IMR-90 (cell line): ENCODE measurements around the gene VIPR1. TPM values are rescaled to one million over a fixed set of nuclear protein-coding genes. Genes with fewer than 3 reads are reported as not detected.

Source experiments
- ATAC-seq: fragments of 200-7000 bp; cut with Tn5 transposase; 2 replicates; pipeline ENCODE4 v1.9.1; 2020; ENCODE audit warnings: low read depth, mild to moderate bottlenecking, moderate library complexity
- BruUV-seq: library from RNA; stranded (reverse); fragments of 400-500 nt; replicated peaks from 2 replicates; lab custom pipeline; 2021; lab: Mats Ljungman, UMichigan
- CTCF ChIA-PET: fragments of 300-600 bp; formaldehyde crosslinking; extraction: SDS; loops from one replicate; lab custom pipeline; 2021; ENCODE audit warnings: antibody characterized with exemption; lab: Yijun Ruan, JAX
- POLR2A ChIA-PET: fragments of 300-600 bp; sonication (Branson Sonifier 250); formaldehyde crosslinking; loops from one replicate; lab custom pipeline; 2022; ENCODE audit warnings: antibody characterized with exemption; ENCODE audit not compliant: unreplicated experiment; lab: Charles Lee
- DNase-seq: peaks from one replicate; pipeline ENCODE4 v3.0.0; 2013
- H2AFZ ChIP-seq: replicated peaks from 2 replicates; pipeline ENCODE3; 2013; ENCODE audit warnings: low read length, mild to moderate bottlenecking; ENCODE audit not compliant: poor library complexity
- H2AK5ac ChIP-seq: 2 replicates; pipeline ENCODE4 v1.6.1; 2013; ENCODE audit warnings: low read depth, low read length, inconsistent platforms
- H2AK9ac ChIP-seq: replicated peaks from 2 replicates; pipeline ENCODE3; 2013; ENCODE audit warnings: mild to moderate bottlenecking, low read depth, low read length, moderate library complexity; ENCODE audit not compliant: poor library complexity
- H2BK120ac ChIP-seq: 2 replicates; pipeline ENCODE4 v1.6.1; 2013; ENCODE audit warnings: low read depth, low read length, inconsistent platforms
- H2BK15ac ChIP-seq: 3 replicates; pipeline ENCODE4 v1.6.1; 2013; ENCODE audit warnings: low read depth, low read length, inconsistent platforms
- H2BK20ac ChIP-seq: 2 replicates; pipeline ENCODE4 v1.6.1; 2013; ENCODE audit warnings: low read depth, mild to moderate bottlenecking, inconsistent platforms, low read length, moderate library complexity
- H2BK5ac ChIP-seq: 2 replicates; pipeline ENCODE4 v1.6.1; 2013; ENCODE audit warnings: mild to moderate bottlenecking, low read depth, low read length, inconsistent platforms; ENCODE audit not compliant: poor library complexity, severe bottlenecking
- H3K14ac ChIP-seq: replicated peaks from 2 replicates; pipeline ENCODE4 v1.6.1; 2013; ENCODE audit warnings: low read depth, low read length, inconsistent platforms
- H3K18ac ChIP-seq: 2 replicates; pipeline ENCODE4 v1.6.1; 2013; ENCODE audit warnings: low read depth, low read length, control low read depth
- H3K23ac ChIP-seq: 2 replicates; pipeline ENCODE4 v1.6.1; 2013; ENCODE audit warnings: low read depth, low read length, inconsistent platforms
- H3K27ac ChIP-seq: 2 replicates; pipeline ENCODE4 v1.5.1; 2013; ENCODE audit warnings: mild to moderate bottlenecking, control low read depth, low read length; ENCODE audit not compliant: insufficient read depth
- H3K27me3 ChIP-seq: 2 replicates; pipeline ENCODE4 v1.6.1; 2013; ENCODE audit warnings: low read length; ENCODE audit not compliant: control insufficient read depth, insufficient read depth
- H3K36me3 ChIP-seq: 2 replicates; pipeline ENCODE4 v1.6.1; 2013; ENCODE audit warnings: low read length, mixed read lengths; ENCODE audit not compliant: control insufficient read depth, insufficient read depth
- H3K4ac ChIP-seq: 2 replicates; pipeline ENCODE4 v1.6.1; 2013; ENCODE audit warnings: low read depth, low read length, inconsistent platforms
- H3K4me1 ChIP-seq: 2 replicates; pipeline ENCODE4 v1.6.1; 2013; ENCODE audit warnings: low read length, mixed read lengths; ENCODE audit not compliant: control insufficient read depth, insufficient read depth
- H3K4me2 ChIP-seq: 2 replicates; pipeline ENCODE4 v1.6.1; 2013; ENCODE audit warnings: low read depth, mild to moderate bottlenecking, control low read depth, low read length, moderate library complexity
- H3K4me3 ChIP-seq: 2 replicates; pipeline ENCODE4 v1.5.1; 2013; ENCODE audit warnings: low read depth, mild to moderate bottlenecking, control low read depth, low read length, moderate library complexity; ENCODE audit not compliant: insufficient read depth
- H3K56ac ChIP-seq: 2 replicates; pipeline ENCODE4 v1.6.1; 2013; ENCODE audit warnings: low read length, inconsistent platforms; ENCODE audit not compliant: insufficient read depth; ENCODE audit errors: extremely low read depth
- H3K79me1 ChIP-seq, 2 experiments: 2 replicates each; pipeline ENCODE4 v1.6.1; 2013; ENCODE audit warnings: low read length in 2 of 2, inconsistent platforms in 1 of 2, low read depth in 1 of 2
- H3K9ac ChIP-seq: 2 replicates; pipeline ENCODE4 v1.6.1; 2013; ENCODE audit warnings: low read depth, low read length, control low read depth
- H3K9me1 ChIP-seq: 2 replicates; pipeline ENCODE4 v1.6.1; 2013; ENCODE audit warnings: low read length, inconsistent platforms; ENCODE audit not compliant: insufficient read depth
- H3K9me3 ChIP-seq: 2 replicates; pipeline ENCODE4 v1.6.1; 2013; ENCODE audit warnings: low read length; ENCODE audit not compliant: control insufficient read depth, insufficient read depth
- H4K20me1 ChIP-seq: 2 replicates; pipeline ENCODE4 v1.6.1; 2013; ENCODE audit warnings: low read length, inconsistent platforms; ENCODE audit not compliant: insufficient read depth
- H4K5ac ChIP-seq: 2 replicates; pipeline ENCODE4 v1.6.1; 2013; ENCODE audit warnings: mild to moderate bottlenecking, low read depth, low read length, control low read depth
- H4K8ac ChIP-seq, 2 experiments: 2 replicates each; pipeline ENCODE4 v1.6.1; 2013; ENCODE audit warnings: low read depth in 2 of 2, low read length in 2 of 2, control low read depth in 1 of 2, inconsistent platforms in 1 of 2
- H4K91ac ChIP-seq: 2 replicates; pipeline ENCODE4 v1.6.1; 2013; ENCODE audit warnings: low read depth, low read length, inconsistent platforms; ENCODE audit not compliant: insufficient read depth
- MAZ ChIP-seq: IDR thresholded peaks from 2 replicates; pipeline ENCODE4 v1.6.1; 2012; ENCODE audit warnings: low read depth, mild to moderate bottlenecking, low read length, improper control_type of control experiment, moderate library complexity, borderline replicate concordance
- MXI1 ChIP-seq: IDR thresholded peaks from 2 replicates; pipeline ENCODE4 v1.6.1; 2012; ENCODE audit warnings: low read depth, mild to moderate bottlenecking, low read length, moderate library complexity, borderline replicate concordance
- WGBS, 2 experiments: methylation state at CpG; one replicate each; pipeline versions ENCODE4 v1.1.5 to v1.1.7; 2013; ENCODE audit warnings: missing lambda C conversion rate in 2 of 2; ENCODE audit not compliant: insufficient read length in 1 of 2; ENCODE audit errors: extremely low coverage in 2 of 2; 5-methylcytosine and 5-hydroxymethylcytosine counted together
- dilution Hi-C: fragments of 300-500 bp; cut with HindIII; formaldehyde crosslinking; loops from one replicate; pipeline ENCODE4 v1.14.3; 2018; ENCODE audit warnings: low sequenced_read_pairs; ENCODE audit not compliant: unreplicated experiment
- in situ Hi-C: fragments of 300-500 bp; cut with MboI; formaldehyde crosslinking; loops from 3 replicates; pipeline ENCODE4 v1.14.3; 2019; ENCODE audit warnings: low sequenced_read_pairs, inconsistent platforms, mixed read lengths
- intact Hi-C: fragments of 100-400 bp; cut with micrococcal nuclease; formaldehyde crosslinking; loops from 2 replicates; pipeline ENCODE4 v1.10.0; 2022
- polyA plus RNA-seq, 3 experiments: library from polyadenylated mRNA; depleted of rRNA; stranded (reverse); fragments of >200 nt; gene quantifications; 2 replicates each; pipeline ENCODE4 v1.2.3, GENCODE V29; 2012; ENCODE audit warnings: low replicate concordance in 1 of 3
- total RNA-seq: library from RNA; depleted of rRNA; stranded (reverse); fragments of >200 nt; gene quantifications from 2 replicates; pipeline ENCODE4 v1.2.3, GENCODE V29; 2012

The VIPR1 gene
- total and polyA plus RNA-seq, 2 of the 4 experiments (the other 2 are of a cell fraction): not detected

GRCh38 chr3:42507252-42507651 lies 4.8 kb downstream of the VIPR1 start:
- in situ Hi-C loops: no loop called here
- TF ChIP-seq MAZ: no peak
- TF ChIP-seq MXI1: no peak

More at GRCh38 chr3:42507252-42507651, 4.8 kb downstream of the VIPR1 start:
- Histone ChIP-seq H4K5ac (no peak overlapping the region), H3K4ac (no peak overlapping the region), H3K9me3 (no peaks in the 10 kb centered on the region), H3K9me1 (no peaks in the 10 kb centered on the region), H4K20me1 (no peaks in the 10 kb centered on the region), H4K8ac (no peak overlapping the region), H3K4me1 (no peaks in the 10 kb centered on the region), H2AK5ac (no peak overlapping the region), H4K91ac (no peak overlapping the region), H2BK20ac (no peak overlapping the region), H2BK120ac (no peak overlapping the region), H3K14ac (no peak overlapping the region), H3K9ac (no peak overlapping the region), H3K79me1 (no peaks in the 10 kb centered on the region), H3K36me3 (no peaks in the 10 kb centered on the region), H3K23ac (no peak overlapping the region), H3K27me3 (peaks cover 44% of the 10 kb centered on the region), H2AFZ (peak overlapping the region; percentile 43), H2AK9ac (no peak overlapping the region), H3K18ac (no peak overlapping the region), H3K4me3 (no peak overlapping the region), H3K27ac (no peak overlapping the region), H3K4me2 (no peak overlapping the region), H3K56ac (no peak overlapping the region), H2BK15ac (no peak overlapping the region), H2BK5ac (no peak overlapping the region)
- CTCF ChIA-PET: interaction anchor here (0.6 kb wide), 1 partner anchor 9 kb away, joined by 3 read pairs; no protein-coding TSS in a partner anchor
- dilution Hi-C loops: no loop called here
- intact Hi-C loops: no loop called here
- DNase-seq: no peak
- POLR2A ChIA-PET: no interaction called here
- WGBS, 2 experiments: no CpG with 5 or more reads among the region's 7 CpGs
- BruUV-seq: no TSS peak
- no peak for ATAC-seq
